HUES48 (cell line): ENCODE results near the gene OBP2A.

Experiments used
- H3K27ac ChIP-seq: one replicate; pipeline ENCODE4 v1.7.0; 2013; ENCODE audit warnings: low read depth, low read length, inconsistent platforms
- H3K27me3 ChIP-seq: 2 replicates; pipeline ENCODE4 v1.6.1; 2013; ENCODE audit warnings: mild to moderate bottlenecking, low read length; ENCODE audit not compliant: control insufficient read depth, insufficient read depth
- H3K36me3 ChIP-seq: 2 replicates; pipeline ENCODE4 v1.6.1; 2013; ENCODE audit warnings: low read length; ENCODE audit not compliant: control insufficient read depth, insufficient read depth
- H3K4me1 ChIP-seq: 2 replicates; pipeline ENCODE4 v1.6.1; 2013; ENCODE audit warnings: mild to moderate bottlenecking, low read length; ENCODE audit not compliant: control insufficient read depth, insufficient read depth
- H3K4me3 ChIP-seq: 2 replicates; pipeline ENCODE4 v1.5.1; 2013; ENCODE audit warnings: mild to moderate bottlenecking, low read depth, low read length
- H3K9ac ChIP-seq: 2 replicates; pipeline ENCODE4 v1.6.1; 2013; ENCODE audit warnings: mild to moderate bottlenecking, low read depth, low read length, moderate library complexity
- H3K9me3 ChIP-seq: 2 replicates; pipeline ENCODE4 v1.6.1; 2013; ENCODE audit warnings: low read length; ENCODE audit not compliant: control insufficient read depth, insufficient read depth

The OBP2A gene

GRCh38 chr9:135575995-135576631 is 30.2 kb downstream of the OBP2A start:
- H3K4me3 ChIP-seq: no peak overlapping the region
- no peak overlapping the region for H3K27ac ChIP-seq
- H3K4me1 ChIP-seq: no peaks in the 10 kb centered on the region
- H3K36me3 ChIP-seq: no peaks in the 10 kb centered on the region
- H3K27me3 ChIP-seq: no peaks in the 10 kb centered on the region
- H3K9me3 ChIP-seq: no peaks in the 10 kb centered on the region; the same call in 1 of the 2 replicates
- no peak overlapping the region for H3K9ac ChIP-seq

GRCh38 chr9:135577256-135577655 is 31.3 kb downstream of the OBP2A start:
- Histone ChIP-seq H3K27me3 (no peaks in the 10 kb centered on the region), H3K9me3 (no peaks in the 10 kb centered on the region; the same call in 1 of the 2 replicates), H3K9ac (no peak overlapping the region), H3K36me3 (no peaks in the 10 kb centered on the region), H3K27ac (no peak overlapping the region), H3K4me1 (no peaks in the 10 kb centered on the region), H3K4me3 (no peak overlapping the region)

GRCh38 chr9:135579356-135579755 is 33.4 kb downstream of the OBP2A start:
- Histone ChIP-seq H3K4me3 (no peak overlapping the region), H3K27me3 (no peaks in the 10 kb centered on the region), H3K27ac (no peak overlapping the region), H3K9ac (no peak overlapping the region), H3K36me3 (no peaks in the 10 kb centered on the region), H3K9me3 (no peaks in the 10 kb centered on the region; the same call in 1 of the 2 replicates), H3K4me1 (no peaks in the 10 kb centered on the region)

GRCh38 chr9:135579889-135580660 is 34.1 kb downstream of the OBP2A start:
- no peak overlapping the region for H3K4me3 ChIP-seq
- H3K9ac ChIP-seq: no peak overlapping the region
- no peaks in the 10 kb centered on the region for H3K4me1 ChIP-seq
- no peaks in the 10 kb centered on the region; the same call in 1 of the 2 replicates for H3K9me3 ChIP-seq
- no peak overlapping the region for H3K27ac ChIP-seq
- no peaks in the 10 kb centered on the region for H3K27me3 ChIP-seq
- H3K36me3 ChIP-seq: no peaks in the 10 kb centered on the region

- no peak overlapping the region for H3K9ac ChIP-seq
- no peak overlapping the region for H3K4me3 ChIP-seq
- no peak overlapping the region for H3K27ac ChIP-seq
- no peaks in the 10 kb centered on the region for H3K36me3 ChIP-seq
- H3K9me3 ChIP-seq: no peaks in the 10 kb centered on the region; the same call in 1 of the 2 replicates
- H3K4me1 ChIP-seq: no peaks in the 10 kb centered on the region
- H3K27me3 ChIP-seq: no peaks in the 10 kb centered on the region
Measured at GRCh38 chr9:135580664-135581380, 34.9 kb downstream of the OBP2A start.

- no peak overlapping the region for H3K4me3 ChIP-seq
- no peaks in the 10 kb centered on the region for H3K27me3 ChIP-seq
Measured at GRCh38 chr9:135581636-135582426, 35.9 kb downstream of the OBP2A start.

GRCh38 chr9:135582541-135582940 is 36.6 kb downstream of the OBP2A start:
- no peak overlapping the region for H3K27ac ChIP-seq
- H3K9ac ChIP-seq: no peak overlapping the region
- H3K4me3 ChIP-seq: no peak overlapping the region
- no peaks in the 10 kb centered on the region for H3K4me1 ChIP-seq
- no peaks in the 10 kb centered on the region for H3K27me3 ChIP-seq
- H3K9me3 ChIP-seq: no peaks in the 10 kb centered on the region; the same call in 1 of the 2 replicates
- H3K36me3 ChIP-seq: no peaks in the 10 kb centered on the region

More at GRCh38 chr9:135581636-135582426, 35.9 kb downstream of the OBP2A start:
- Histone ChIP-seq H3K9ac (no peak overlapping the region), H3K4me1 (no peaks in the 10 kb centered on the region), H3K9me3 (no peaks in the 10 kb centered on the region; the same call in 1 of the 2 replicates), H3K27ac (no peak overlapping the region), H3K36me3 (no peaks in the 10 kb centered on the region)

- H3K36me3 ChIP-seq: no peaks in the 10 kb centered on the region
- H3K27ac ChIP-seq: no peak overlapping the region
- no peaks in the 10 kb centered on the region; the same call in 1 of the 2 replicates for H3K9me3 ChIP-seq
- no peak overlapping the region for H3K9ac ChIP-seq
- no peaks in the 10 kb centered on the region for H3K27me3 ChIP-seq
- no peaks in the 10 kb centered on the region for H3K4me1 ChIP-seq
- H3K4me3 ChIP-seq: no peak overlapping the region
Measured at GRCh38 chr9:135582966-135583687, 37.2 kb downstream of the OBP2A start.

GRCh38 chr9:135583688-135584011 is 37.7 kb downstream of the OBP2A start:
- Histone ChIP-seq H3K9ac (no peak overlapping the region), H3K27ac (no peak overlapping the region), H3K4me3 (no peak overlapping the region), H3K27me3 (no peaks in the 10 kb centered on the region), H3K36me3 (no peaks in the 10 kb centered on the region), H3K4me1 (no peaks in the 10 kb centered on the region), H3K9me3 (no peaks in the 10 kb centered on the region; the same call in 1 of the 2 replicates)

- no peak overlapping the region for H3K4me3 ChIP-seq
- H3K4me1 ChIP-seq: no peaks in the 10 kb centered on the region
- no peaks in the 10 kb centered on the region for H3K36me3 ChIP-seq
- H3K9ac ChIP-seq: no peak overlapping the region
- H3K27ac ChIP-seq: no peak overlapping the region
- no peaks in the 10 kb centered on the region for H3K27me3 ChIP-seq
- no peaks in the 10 kb centered on the region; the same call in 1 of the 2 replicates for H3K9me3 ChIP-seq
Measured at GRCh38 chr9:135584371-135584770, 38.4 kb downstream of the OBP2A start.
